K562 (cell line): ENCODE data around the gene MB21D2.

ENCODE experiments used
- ESRRA ChIP-seq: fragments of 450-650 bp; IDR thresholded peaks from 2 replicates; pipeline ENCODE4 v1.6.1; 2014; ENCODE audit warnings: low read depth, mild to moderate bottlenecking, moderate library complexity, borderline replicate concordance
- MTA3 ChIP-seq: fragments of 450-650 bp; formaldehyde crosslinking; IDR thresholded peaks from 2 replicates; pipeline ENCODE4 v1.6.1; 2017; ENCODE audit warnings: mild to moderate bottlenecking, borderline replicate concordance
- POLR2A ChIP-seq: fragments of 450-650 bp; conservative IDR thresholded peaks from 2 replicates; pipeline ENCODE4 v1.6.1; 2016
- RCOR1 ChIP-seq, 2 experiments: IDR thresholded peaks; 2 replicates each; pipeline ENCODE4 v1.6.1; 2012; ENCODE audit warnings: low read depth in 2 of 2, low read length in 2 of 2, borderline replicate concordance in 1 of 2, improper control_type of control experiment in 1 of 2
- ZC3H4 ChIP-seq: sonication (generic); formaldehyde crosslinking; IDR thresholded peaks from 2 replicates; pipeline ENCODE4 v1.9.0; 2021; ENCODE audit warnings: missing genetic modification reagents, borderline replicate concordance
- TF ChIP-seq, protein P1 (sequence below), 2 experiments: IDR thresholded peaks; 2 replicates each; pipeline ENCODE4 v1.6.1; 2012; ENCODE audit warnings: improper control_type of control experiment in 2 of 2, low read depth in 2 of 2, low read length in 2 of 2, borderline replicate concordance in 1 of 2

- no peak for TF ChIP-seq ZC3H4
- no peak for TF ChIP-seq ESRRA
- no peak for TF ChIP-seq MTA3
- TF ChIP-seq, protein P1, sequence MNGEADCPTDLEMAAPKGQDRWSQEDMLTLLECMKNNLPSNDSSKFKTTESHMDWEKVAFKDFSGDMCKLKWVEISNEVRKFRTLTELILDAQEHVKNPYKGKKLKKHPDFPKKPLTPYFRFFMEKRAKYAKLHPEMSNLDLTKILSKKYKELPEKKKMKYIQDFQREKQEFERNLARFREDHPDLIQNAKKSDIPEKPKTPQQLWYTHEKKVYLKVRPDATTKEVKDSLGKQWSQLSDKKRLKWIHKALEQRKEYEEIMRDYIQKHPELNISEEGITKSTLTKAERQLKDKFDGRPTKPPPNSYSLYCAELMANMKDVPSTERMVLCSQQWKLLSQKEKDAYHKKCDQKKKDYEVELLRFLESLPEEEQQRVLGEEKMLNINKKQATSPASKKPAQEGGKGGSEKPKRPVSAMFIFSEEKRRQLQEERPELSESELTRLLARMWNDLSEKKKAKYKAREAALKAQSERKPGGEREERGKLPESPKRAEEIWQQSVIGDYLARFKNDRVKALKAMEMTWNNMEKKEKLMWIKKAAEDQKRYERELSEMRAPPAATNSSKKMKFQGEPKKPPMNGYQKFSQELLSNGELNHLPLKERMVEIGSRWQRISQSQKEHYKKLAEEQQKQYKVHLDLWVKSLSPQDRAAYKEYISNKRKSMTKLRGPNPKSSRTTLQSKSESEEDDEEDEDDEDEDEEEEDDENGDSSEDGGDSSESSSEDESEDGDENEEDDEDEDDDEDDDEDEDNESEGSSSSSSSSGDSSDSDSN (IDR thresholded peaks at IDR 0.05; ENCODE audit: borderline replicate concordance in 1 of 2, low read depth in 2 of 2, low read length in 2 of 2), result no peak
- TF ChIP-seq POLR2A, result no peak
- no peak for TF ChIP-seq RCOR1 (IDR thresholded peaks at IDR 0.05; ENCODE audit: borderline replicate concordance in 1 of 2, low read depth in 2 of 2, low read length in 2 of 2)
Measured at GRCh38 chr3:192841428-192841827, 76.2 kb downstream of the MB21D2 start.
